GM23248 (cell line): ENCODE data around the gene HOXB3.

ENCODE experiments used
- EZH2 ChIP-seq: fragments of 200-600 bp; sonication (generic); IDR thresholded peaks from 2 replicates; pipeline ENCODE4 v1.6.1; 2018; ENCODE audit warnings: antibody characterized with exemption, mild to moderate bottlenecking; ENCODE audit not compliant: insufficient read depth, poor library complexity, severe bottlenecking
- EZH2phosphoT487 ChIP-seq: fragments of 200-600 bp; sonication (generic); IDR thresholded peaks from 2 replicates; pipeline ENCODE4 v1.6.1; 2018; ENCODE audit warnings: antibody characterized with exemption, moderate library complexity, mild to moderate bottlenecking, low read depth; ENCODE audit not compliant: insufficient read depth

DNA sequence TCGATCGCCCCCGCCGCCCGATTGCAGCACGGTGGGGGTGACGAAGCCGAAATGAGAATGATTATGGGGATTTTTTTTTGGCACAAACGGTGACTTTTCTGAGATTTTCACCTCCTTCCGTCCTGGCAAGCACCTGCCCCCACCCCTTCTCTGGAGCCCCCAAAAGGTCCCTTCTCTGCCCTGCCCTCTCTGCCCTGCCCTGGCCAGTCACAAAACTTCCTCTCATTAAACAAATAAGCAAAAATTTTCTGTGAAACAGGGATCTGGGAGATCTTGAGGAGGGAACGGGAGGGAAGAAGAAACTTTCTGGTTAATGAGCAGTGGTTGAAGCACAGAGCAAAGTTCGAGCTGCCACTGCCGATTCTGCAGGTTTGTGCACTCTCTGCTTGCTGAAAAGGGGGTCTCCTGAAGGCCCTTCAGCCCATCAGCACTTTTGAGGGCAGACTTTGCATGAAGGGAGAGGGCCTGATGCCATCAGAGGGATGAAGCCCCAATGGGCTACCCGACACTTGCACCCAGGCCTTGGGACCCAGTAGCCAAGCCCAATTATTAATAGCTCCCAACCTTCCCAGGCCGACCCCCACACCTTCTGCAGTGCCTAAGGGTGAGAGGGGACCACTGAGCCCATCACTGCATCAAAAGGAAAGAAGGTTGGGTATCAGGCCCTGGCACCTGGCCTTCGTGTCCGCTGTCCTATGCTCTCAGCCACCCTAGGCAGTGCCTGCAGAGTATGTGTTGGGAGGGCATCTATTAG, 26.1 kb upstream of the HOXB3 start:
- TF ChIP-seq EZH2 (no peak), EZH2phosphoT487 (0 out of 2 replicates have a peak, but pooled peaks have one; percentile 17)
